GM19035 (cell line): ENCODE results near the gene TNFAIP1.

Source experiments
- ATAC-seq: cut with Tn5 transposase; IDR thresholded peaks from one replicate; pipeline ENCODE4 v1.9.1; 2021; ENCODE audit not compliant: unreplicated experiment

The TNFAIP1 gene

DNA sequence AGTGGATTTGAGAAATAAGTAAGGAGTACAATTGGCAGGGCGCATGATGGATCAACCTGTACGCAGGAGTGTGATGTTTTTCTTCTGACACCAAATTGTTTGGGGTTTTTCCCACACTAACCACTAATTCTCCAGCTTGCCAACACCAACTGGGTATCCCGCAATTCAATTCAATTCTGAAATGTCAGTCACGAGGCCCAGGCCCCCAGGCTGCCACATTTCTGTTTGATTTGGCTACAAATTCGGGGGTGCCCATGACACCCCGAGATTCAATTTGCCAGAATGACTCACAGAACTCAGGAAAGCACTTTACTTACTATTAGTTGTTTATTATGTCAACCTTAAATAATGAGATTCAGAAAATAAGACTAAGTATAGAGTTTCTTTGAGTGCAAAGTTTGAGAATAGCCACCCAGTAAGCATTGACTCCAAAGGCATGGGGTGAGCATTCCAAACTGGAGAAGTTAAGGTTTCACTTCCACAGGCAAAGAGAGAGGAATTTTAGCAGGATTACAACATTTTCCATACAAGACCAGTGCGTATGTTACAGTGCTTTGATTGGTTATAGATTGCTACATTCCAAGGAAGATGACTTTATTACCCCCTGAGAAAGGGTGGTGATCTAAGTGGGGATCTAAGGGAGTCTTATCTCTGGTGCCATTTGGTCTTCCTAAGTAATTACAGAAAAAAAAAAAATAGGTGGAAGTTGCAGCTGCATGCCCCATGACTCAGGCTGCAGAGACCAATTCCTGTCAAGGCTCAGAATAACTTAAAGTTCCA, 59.0 kb downstream of the TNFAIP1 start:
- ATAC-seq: no peak

GRCh38 chr17:28395426-28395825, 59.9 kb downstream of the TNFAIP1 start:
- ATAC-seq: no peak

DNA sequence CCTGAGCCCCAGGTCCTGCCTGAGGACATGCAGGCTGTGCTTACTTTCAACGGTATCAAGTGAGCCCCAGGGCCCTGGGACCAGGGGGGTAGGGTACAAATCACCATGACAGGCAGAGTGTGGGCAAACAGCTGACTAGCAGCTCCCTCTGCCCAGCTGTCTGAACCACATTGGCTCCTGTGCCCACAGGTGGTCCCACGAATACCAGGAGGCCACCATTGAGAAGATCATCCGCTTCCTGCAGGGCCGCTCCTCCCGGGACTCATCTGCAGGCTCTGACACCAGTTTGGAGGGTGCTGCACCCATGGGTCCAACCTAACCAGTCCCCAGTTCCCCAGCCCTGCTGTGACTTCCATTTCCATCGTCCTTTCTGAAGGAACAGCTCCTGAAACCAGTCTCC, 60.4 kb downstream of the TNFAIP1 start:
- no peak for ATAC-seq
